Measurements from ENCODE around the gene NFIA. TPM values are rescaled to one million over a fixed set of nuclear protein-coding genes. Genes with fewer than 3 reads are reported as not detected.

Gene NFIA
- total RNA-seq, 1 experiment from 2014 or later, result 20.9 TPM

DNA sequence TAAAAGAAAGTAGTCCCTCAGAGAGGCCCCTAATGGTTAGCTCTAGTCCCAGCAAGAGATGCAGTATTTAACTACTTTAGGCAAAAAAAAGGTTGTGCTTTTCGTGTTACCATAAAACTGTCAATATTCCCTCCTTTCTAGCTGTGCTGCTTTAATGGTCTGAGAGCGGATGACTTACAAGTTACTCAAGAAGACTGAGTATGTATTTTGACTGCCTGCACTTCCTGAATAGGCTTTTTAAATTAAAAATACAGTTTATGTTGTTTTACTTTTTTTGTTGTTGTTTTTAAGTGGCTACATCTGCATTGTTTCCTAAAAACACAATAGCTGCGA, 152.2 kb downstream of the NFIA start:
- intact Hi-C loops (cut with micrococcal nuclease; ENCODE audit: unreplicated experiment) (no loop called here), in situ Hi-C loops (cut with HindIII; ENCODE audit: low pct_unique_long_range_greater_than_20kb, low sequenced_read_pairs) (no loop called here)
- H3K36me3 ChIP-seq (ENCODE audit: control insufficient read depth, insufficient read depth, low read length), result no peaks in the 10 kb centered on the region
- no peak overlapping the region for H3K4me3 ChIP-seq (ENCODE audit: low read depth in 2 of 2, low read length in 2 of 2)
- BruUV-seq (replicated peaks), result no TSS peak
- H3K27me3 ChIP-seq (ENCODE audit: control insufficient read depth, insufficient read depth, low read length), result no peaks in the 10 kb centered on the region
- DNase-seq (ENCODE audit: low read depth, low spot score), result no peak
- no peaks in the 10 kb centered on the region for H3K4me1 ChIP-seq (ENCODE audit: control insufficient read depth, insufficient read depth, low read length)
- POLR2A ChIA-PET, result no interaction called here
- CTCF ChIA-PET, result no interaction called here
- H3K9me3 ChIP-seq (ENCODE audit: control insufficient read depth, insufficient read depth, low read depth, low read length), result no peaks in the 10 kb centered on the region
- no peak for TF ChIP-seq POLR2AphosphoS5 (IDR thresholded peaks at IDR 0.05; ENCODE audit: low read depth, low read length)
- TF ChIP-seq SIN3A (IDR thresholded peaks at IDR 0.05; ENCODE audit: borderline replicate concordance, insufficient read depth, low read depth, low read length), result no peak
- no peak for TF ChIP-seq TCF7L2 (IDR thresholded peaks at IDR 0.05; ENCODE audit: low read depth, low read length)
- no peak for ATAC-seq
- H3K27ac ChIP-seq (ENCODE audit: low read length), result no peak overlapping the region

DNA sequence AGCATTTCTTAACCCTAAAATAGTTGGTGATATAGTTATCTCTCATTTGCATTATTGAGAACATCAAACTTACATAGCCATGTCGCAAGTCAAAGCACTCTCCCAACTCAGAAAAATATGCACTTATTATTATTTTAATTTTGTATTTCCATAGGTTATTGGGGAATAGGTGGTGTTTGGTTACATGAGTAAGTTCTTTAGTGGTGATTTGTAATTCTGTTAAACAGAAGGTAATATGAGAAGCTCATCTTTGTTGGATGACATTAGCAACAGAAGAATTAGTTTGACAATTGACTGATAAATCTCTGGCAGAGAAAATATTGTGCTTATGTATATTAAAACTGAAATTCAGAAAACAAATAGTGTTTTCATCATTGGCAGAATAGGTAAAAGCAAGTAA, 154.8 kb downstream of the NFIA start:
- no peak for TF ChIP-seq TCF7L2 (IDR thresholded peaks at IDR 0.05; ENCODE audit: low read depth, low read length)
- TF ChIP-seq SIN3A (IDR thresholded peaks at IDR 0.05; ENCODE audit: borderline replicate concordance, insufficient read depth, low read depth, low read length), result no peak
- TF ChIP-seq, protein P1, sequence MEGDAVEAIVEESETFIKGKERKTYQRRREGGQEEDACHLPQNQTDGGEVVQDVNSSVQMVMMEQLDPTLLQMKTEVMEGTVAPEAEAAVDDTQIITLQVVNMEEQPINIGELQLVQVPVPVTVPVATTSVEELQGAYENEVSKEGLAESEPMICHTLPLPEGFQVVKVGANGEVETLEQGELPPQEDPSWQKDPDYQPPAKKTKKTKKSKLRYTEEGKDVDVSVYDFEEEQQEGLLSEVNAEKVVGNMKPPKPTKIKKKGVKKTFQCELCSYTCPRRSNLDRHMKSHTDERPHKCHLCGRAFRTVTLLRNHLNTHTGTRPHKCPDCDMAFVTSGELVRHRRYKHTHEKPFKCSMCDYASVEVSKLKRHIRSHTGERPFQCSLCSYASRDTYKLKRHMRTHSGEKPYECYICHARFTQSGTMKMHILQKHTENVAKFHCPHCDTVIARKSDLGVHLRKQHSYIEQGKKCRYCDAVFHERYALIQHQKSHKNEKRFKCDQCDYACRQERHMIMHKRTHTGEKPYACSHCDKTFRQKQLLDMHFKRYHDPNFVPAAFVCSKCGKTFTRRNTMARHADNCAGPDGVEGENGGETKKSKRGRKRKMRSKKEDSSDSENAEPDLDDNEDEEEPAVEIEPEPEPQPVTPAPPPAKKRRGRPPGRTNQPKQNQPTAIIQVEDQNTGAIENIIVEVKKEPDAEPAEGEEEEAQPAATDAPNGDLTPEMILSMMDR (IDR thresholded peaks at IDR 0.05), result no peak
- TF ChIP-seq POLR2AphosphoS5 (IDR thresholded peaks at IDR 0.05; ENCODE audit: low read depth, low read length), result no peak
- TF ChIP-seq, protein P2, sequence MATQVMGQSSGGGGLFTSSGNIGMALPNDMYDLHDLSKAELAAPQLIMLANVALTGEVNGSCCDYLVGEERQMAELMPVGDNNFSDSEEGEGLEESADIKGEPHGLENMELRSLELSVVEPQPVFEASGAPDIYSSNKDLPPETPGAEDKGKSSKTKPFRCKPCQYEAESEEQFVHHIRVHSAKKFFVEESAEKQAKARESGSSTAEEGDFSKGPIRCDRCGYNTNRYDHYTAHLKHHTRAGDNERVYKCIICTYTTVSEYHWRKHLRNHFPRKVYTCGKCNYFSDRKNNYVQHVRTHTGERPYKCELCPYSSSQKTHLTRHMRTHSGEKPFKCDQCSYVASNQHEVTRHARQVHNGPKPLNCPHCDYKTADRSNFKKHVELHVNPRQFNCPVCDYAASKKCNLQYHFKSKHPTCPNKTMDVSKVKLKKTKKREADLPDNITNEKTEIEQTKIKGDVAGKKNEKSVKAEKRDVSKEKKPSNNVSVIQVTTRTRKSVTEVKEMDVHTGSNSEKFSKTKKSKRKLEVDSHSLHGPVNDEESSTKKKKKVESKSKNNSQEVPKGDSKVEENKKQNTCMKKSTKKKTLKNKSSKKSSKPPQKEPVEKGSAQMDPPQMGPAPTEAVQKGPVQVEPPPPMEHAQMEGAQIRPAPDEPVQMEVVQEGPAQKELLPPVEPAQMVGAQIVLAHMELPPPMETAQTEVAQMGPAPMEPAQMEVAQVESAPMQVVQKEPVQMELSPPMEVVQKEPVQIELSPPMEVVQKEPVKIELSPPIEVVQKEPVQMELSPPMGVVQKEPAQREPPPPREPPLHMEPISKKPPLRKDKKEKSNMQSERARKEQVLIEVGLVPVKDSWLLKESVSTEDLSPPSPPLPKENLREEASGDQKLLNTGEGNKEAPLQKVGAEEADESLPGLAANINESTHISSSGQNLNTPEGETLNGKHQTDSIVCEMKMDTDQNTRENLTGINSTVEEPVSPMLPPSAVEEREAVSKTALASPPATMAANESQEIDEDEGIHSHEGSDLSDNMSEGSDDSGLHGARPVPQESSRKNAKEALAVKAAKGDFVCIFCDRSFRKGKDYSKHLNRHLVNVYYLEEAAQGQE (IDR thresholded peaks at IDR 0.05; ENCODE audit: insufficient read depth in 1 of 2, low read depth in 2 of 2, low read length in 1 of 2), result no peak
- no peak for ATAC-seq
- Histone ChIP-seq H3K27ac (ENCODE audit: low read length) (no peak overlapping the region), H3K4me1 (ENCODE audit: control insufficient read depth, insufficient read depth, low read length) (peaks cover 11% of the 10 kb centered on the region), H3K4me3 (ENCODE audit: low read depth in 2 of 2, low read length in 2 of 2) (no peak overlapping the region), H3K27me3 (ENCODE audit: control insufficient read depth, insufficient read depth, low read length) (no peaks in the 10 kb centered on the region), H3K36me3 (ENCODE audit: control insufficient read depth, insufficient read depth, low read length) (no peaks in the 10 kb centered on the region), H3K9me3 (ENCODE audit: control insufficient read depth, insufficient read depth, low read depth, low read length) (no peaks in the 10 kb centered on the region)
- ChIA-PET POLR2A (no interaction called here), CTCF (no interaction called here)
- intact Hi-C loops (cut with micrococcal nuclease; ENCODE audit: unreplicated experiment), result no loop called here
- no TSS peak for BruUV-seq (replicated peaks)
- no peak for DNase-seq (ENCODE audit: low read depth, low spot score)
- in situ Hi-C loops (cut with HindIII; ENCODE audit: low pct_unique_long_range_greater_than_20kb, low sequenced_read_pairs), result no loop called here

- ATAC-seq, result no peak
- Histone ChIP-seq H3K36me3 (ENCODE audit: control insufficient read depth, insufficient read depth, low read length) (no peaks in the 10 kb centered on the region), H3K4me3 (ENCODE audit: low read depth in 2 of 2, low read length in 2 of 2) (no peak overlapping the region), H3K27ac (ENCODE audit: low read length) (no peak overlapping the region), H3K27me3 (ENCODE audit: control insufficient read depth, insufficient read depth, low read length) (no peaks in the 10 kb centered on the region), H3K9me3 (ENCODE audit: control insufficient read depth, insufficient read depth, low read depth, low read length) (no peaks in the 10 kb centered on the region), H3K4me1 (ENCODE audit: control insufficient read depth, insufficient read depth, low read length) (peaks cover 12% of the 10 kb centered on the region)
- intact Hi-C loops (cut with micrococcal nuclease; ENCODE audit: unreplicated experiment) (no loop called here), in situ Hi-C loops (cut with HindIII; ENCODE audit: low pct_unique_long_range_greater_than_20kb, low sequenced_read_pairs) (no loop called here)
- TF ChIP-seq SIN3A (IDR thresholded peaks at IDR 0.05; ENCODE audit: borderline replicate concordance, insufficient read depth, low read depth, low read length) (no peak), TCF7L2 (IDR thresholded peaks at IDR 0.05; ENCODE audit: low read depth, low read length) (no peak), POLR2AphosphoS5 (IDR thresholded peaks at IDR 0.05; ENCODE audit: low read depth, low read length) (no peak)
- TF ChIP-seq, protein P2 (IDR thresholded peaks at IDR 0.05; ENCODE audit: insufficient read depth in 1 of 2, low read depth in 2 of 2, low read length in 1 of 2), result no peak
- TF ChIP-seq, protein P1 (IDR thresholded peaks at IDR 0.05), result no peak
- ChIA-PET CTCF (no interaction called here), POLR2A (no interaction called here)
- DNase-seq (ENCODE audit: low read depth, low spot score), result no peak
- no TSS peak for BruUV-seq (replicated peaks)
These were observed 155.4 kb downstream of the NFIA start for GRCh38 chr1:61237659-61238358.

Data from Panc1 (cell line).